Measurements from ENCODE around the gene HOXD3.

GRCh38 chr2:176117823-176118371 is 39.2 kb upstream of the HOXD3 start:
- no peak for TF ChIP-seq EP300 (IDR thresholded peaks at IDR 0.05; ENCODE audit: borderline replicate concordance)
- TF ChIP-seq USF1 (IDR thresholded peaks at IDR 0.05): no peak
- no peak for TF ChIP-seq TEAD4 (IDR thresholded peaks at IDR 0.05)
- no peak for TF ChIP-seq REST (IDR thresholded peaks at IDR 0.05; ENCODE audit: low read depth)
- no peak for TF ChIP-seq YY1 (IDR thresholded peaks at IDR 0.05; ENCODE audit: low read depth)
- no peak for TF ChIP-seq MAX (IDR thresholded peaks at IDR 0.05)
- TF ChIP-seq CREB1 (IDR thresholded peaks at IDR 0.05; ENCODE audit: low read depth): no peak
- TF ChIP-seq NFIC (IDR thresholded peaks at IDR 0.05): no peak
- no peak for TF ChIP-seq RAD21 (IDR thresholded peaks at IDR 0.05; ENCODE audit: low read depth)
- TF ChIP-seq TAF1 (IDR thresholded peaks at IDR 0.05; ENCODE audit: low read depth): no peak
- no peak for TF ChIP-seq CEBPB (IDR thresholded peaks at IDR 0.05)
- no peak for TF ChIP-seq EGR1 (IDR thresholded peaks at IDR 0.05)
